GM12892 (cell line): ENCODE data around the gene HPS4.
"Not testable (repeated sequence)": the region's sequence is repeated elsewhere in the genome, so short reads cannot be mapped to it uniquely, and the experiment has no call there.

Source experiments
- POLR2A ChIP-seq: IDR thresholded peaks from 2 replicates; pipeline ENCODE4 v1.6.1; 2011; ENCODE audit warnings: low read depth, low read length, control low read depth
- POLR2AphosphoS5 ChIP-seq: IDR thresholded peaks from 2 replicates; pipeline ENCODE4 v1.6.1; 2011; ENCODE audit warnings: low read depth, low read length, control low read depth

GRCh38 chr22:26438776-26439175 lies 44.8 kb downstream of the HPS4 start:
- TF ChIP-seq POLR2A, POLR2AphosphoS5: not testable (repeated sequence)
